GM12872 (cell line): Measurements from ENCODE around the gene DMD.

ENCODE experiments used
- CTCF ChIP-seq: IDR thresholded peaks from 3 replicates; pipeline ENCODE4 v1.5.1; 2011; ENCODE audit warnings: low read depth, mild to moderate bottlenecking, low read length, moderate library complexity; ENCODE audit not compliant: insufficient read depth

DMD gene

GRCh38 chrX:31449965-31450364 lies 1761.4 kb downstream of the DMD start:
- no peak for TF ChIP-seq CTCF

GRCh38 chrX:31449081-31449480 lies 1762.3 kb downstream of the DMD start:
- TF ChIP-seq CTCF = no peak

- TF ChIP-seq CTCF = no peak
Observed at GRCh38 chrX:31445542-31445941, 1765.8 kb downstream of the DMD start.

GRCh38 chrX:31443654-31444053 lies 1767.7 kb downstream of the DMD start:
- TF ChIP-seq CTCF = no peak

GRCh38 chrX:31440546-31440945 lies 1770.8 kb downstream of the DMD start:
- no peak for TF ChIP-seq CTCF

- TF ChIP-seq CTCF = no peak
Observed at GRCh38 chrX:31436424-31436823, 1774.9 kb downstream of the DMD start.

- no peak for TF ChIP-seq CTCF
Observed at GRCh38 chrX:31435592-31435991, 1775.8 kb downstream of the DMD start.

GRCh38 chrX:31433856-31434255 lies 1777.5 kb downstream of the DMD start:
- no peak for TF ChIP-seq CTCF
